ENCODE data around the gene MDGA2. TPM values are rescaled to one million over a fixed set of nuclear protein-coding genes. Genes with fewer than 3 reads are reported as not detected.
"Not testable (repeated sequence)": the region's sequence is repeated elsewhere in the genome, so short reads cannot be mapped to it uniquely, and the experiment has no call there.

MDGA2 gene
- total RNA-seq, 1 donor from 2014 or later = 8.1 TPM

GRCh38 chr14:47208434-47208833 is 467.0 kb downstream of the MDGA2 start:
- H3K9me3 Mint-ChIP-seq (ENCODE audit: unreplicated experiment) = no peaks in the 10 kb centered on the region
- no peaks in the 10 kb centered on the region for H3K27me3 Mint-ChIP-seq (ENCODE audit: unreplicated experiment)
- no peak for DNase-seq (ENCODE audit: low spot score)
- H3K4me1 Mint-ChIP-seq (ENCODE audit: unreplicated experiment) = peaks cover 15% of the 10 kb centered on the region
- no peaks in the 10 kb centered on the region for H3K36me3 Mint-ChIP-seq (ENCODE audit: low read depth, unreplicated experiment)
- H3K27ac Mint-ChIP-seq (ENCODE audit: unreplicated experiment) = no peak overlapping the region
- no peak for TF ChIP-seq CTCF (IDR thresholded peaks at IDR 0.05; ENCODE audit: unreplicated experiment)
- no peak overlapping the region for H3K4me3 Mint-ChIP-seq (ENCODE audit: unreplicated experiment)

DNA sequence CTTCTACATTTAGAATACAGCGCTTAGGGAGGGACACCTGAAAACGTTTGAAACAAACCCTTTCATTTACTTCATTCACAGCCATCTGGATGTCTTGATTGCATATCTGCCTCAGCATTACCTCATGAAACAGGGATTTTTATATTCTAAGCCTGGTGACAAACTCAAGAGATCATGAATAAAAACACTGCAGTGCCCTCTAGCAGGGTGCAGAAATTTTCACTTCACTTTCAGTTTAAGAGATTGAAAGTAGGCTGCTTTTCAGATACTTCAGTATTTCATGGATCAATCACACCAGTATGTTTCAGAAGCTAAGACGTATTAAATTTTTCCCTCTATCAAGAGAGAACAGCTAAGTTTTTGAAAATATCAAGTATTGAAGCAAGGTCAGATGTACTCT is 467.8 kb downstream of the MDGA2 start:
- Mint-ChIP-seq H3K9me3 (ENCODE audit: unreplicated experiment) (no peaks in the 10 kb centered on the region), H3K27ac (ENCODE audit: unreplicated experiment) (no peak overlapping the region), H3K27me3 (ENCODE audit: unreplicated experiment) (no peaks in the 10 kb centered on the region), H3K4me1 (ENCODE audit: unreplicated experiment) (peaks cover 19% of the 10 kb centered on the region), H3K36me3 (ENCODE audit: low read depth, unreplicated experiment) (no peaks in the 10 kb centered on the region), H3K4me3 (ENCODE audit: unreplicated experiment) (no peak overlapping the region)
- DNase-seq (ENCODE audit: low spot score) = no peak
- no peak for TF ChIP-seq CTCF (IDR thresholded peaks at IDR 0.05; ENCODE audit: unreplicated experiment)

DNA sequence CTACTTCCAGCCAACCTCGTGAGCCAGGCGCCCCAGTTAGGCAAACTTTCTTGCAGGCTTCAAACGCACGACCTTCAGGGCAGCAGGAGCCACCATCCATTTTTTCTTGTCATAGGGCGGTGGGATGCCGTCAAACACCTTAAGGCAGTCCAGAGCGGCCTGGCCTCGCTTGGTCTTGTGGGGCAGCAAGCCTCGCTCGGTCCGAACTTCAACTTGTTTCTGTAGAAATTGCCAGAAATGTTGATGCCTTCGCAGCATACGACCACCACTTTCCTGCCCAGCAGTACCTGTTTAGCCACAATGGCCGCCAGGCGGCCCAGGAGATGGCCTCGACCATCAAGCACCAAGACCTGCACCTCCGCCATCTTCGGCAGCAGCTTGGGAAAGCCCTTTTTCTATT is 474.7 kb downstream of the MDGA2 start:
- H3K27ac Mint-ChIP-seq (ENCODE audit: unreplicated experiment) = no peak overlapping the region
- TF ChIP-seq CTCF (IDR thresholded peaks at IDR 0.05; ENCODE audit: unreplicated experiment) = no peak
- no peaks in the 10 kb centered on the region for H3K9me3 Mint-ChIP-seq (ENCODE audit: unreplicated experiment)
- no peaks in the 10 kb centered on the region for H3K36me3 Mint-ChIP-seq (ENCODE audit: low read depth, unreplicated experiment)
- peaks cover 8% of the 10 kb centered on the region for H3K4me1 Mint-ChIP-seq (ENCODE audit: unreplicated experiment)
- no peaks in the 10 kb centered on the region for H3K27me3 Mint-ChIP-seq (ENCODE audit: unreplicated experiment)
- DNase-seq (ENCODE audit: low spot score) = no peak
- H3K4me3 Mint-ChIP-seq (ENCODE audit: unreplicated experiment) = no peak overlapping the region

GRCh38 chr14:47195582-47195981 is 479.8 kb downstream of the MDGA2 start:
- Mint-ChIP-seq H3K27me3 (ENCODE audit: unreplicated experiment) (no peaks in the 10 kb centered on the region), H3K9me3 (ENCODE audit: unreplicated experiment) (no peaks in the 10 kb centered on the region), H3K4me3 (ENCODE audit: unreplicated experiment) (no peak overlapping the region), H3K36me3 (ENCODE audit: low read depth, unreplicated experiment) (no peaks in the 10 kb centered on the region), H3K27ac (ENCODE audit: unreplicated experiment) (no peak overlapping the region), H3K4me1 (ENCODE audit: unreplicated experiment) (no peaks in the 10 kb centered on the region)
- DNase-seq (ENCODE audit: low spot score) = no peak
- TF ChIP-seq CTCF (IDR thresholded peaks at IDR 0.05; ENCODE audit: unreplicated experiment) = no peak

- H3K27ac Mint-ChIP-seq (ENCODE audit: unreplicated experiment) = no peak overlapping the region
- no peaks in the 10 kb centered on the region for H3K36me3 Mint-ChIP-seq (ENCODE audit: low read depth, unreplicated experiment)
- no peak for DNase-seq (ENCODE audit: low spot score)
- H3K4me1 Mint-ChIP-seq (ENCODE audit: unreplicated experiment) = no peaks in the 10 kb centered on the region
- H3K9me3 Mint-ChIP-seq (ENCODE audit: unreplicated experiment) = no peaks in the 10 kb centered on the region
- no peak overlapping the region for H3K4me3 Mint-ChIP-seq (ENCODE audit: unreplicated experiment)
- H3K27me3 Mint-ChIP-seq (ENCODE audit: unreplicated experiment) = no peaks in the 10 kb centered on the region
- TF ChIP-seq CTCF (IDR thresholded peaks at IDR 0.05; ENCODE audit: unreplicated experiment) = no peak
These were observed 481.4 kb downstream of the MDGA2 start for GRCh38 chr14:47194055-47194454.

DNA sequence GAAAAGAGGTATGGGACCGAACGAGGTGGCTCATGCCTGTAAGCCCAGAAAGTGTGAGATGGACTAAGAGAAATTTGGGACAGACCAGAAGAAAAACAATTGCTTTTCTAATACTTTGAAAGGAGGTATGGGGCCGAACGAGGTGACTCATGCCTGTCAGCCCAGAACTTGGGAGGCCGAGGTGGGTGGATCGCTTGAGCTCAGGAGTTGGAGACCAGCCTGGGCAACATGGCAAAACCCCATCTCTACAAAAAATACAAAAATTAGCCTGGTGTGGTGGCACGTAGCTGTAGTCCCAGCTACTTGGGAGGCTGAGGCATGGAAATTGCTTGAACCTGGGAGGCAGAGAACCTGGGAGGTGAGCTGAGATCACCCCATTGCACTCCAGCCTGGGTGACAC is 483.2 kb downstream of the MDGA2 start:
- H3K4me3 Mint-ChIP-seq (ENCODE audit: unreplicated experiment); H3K27ac Mint-ChIP-seq (ENCODE audit: unreplicated experiment); H3K4me1 Mint-ChIP-seq (ENCODE audit: unreplicated experiment); DNase-seq (ENCODE audit: low spot score); H3K36me3 Mint-ChIP-seq (ENCODE audit: low read depth, unreplicated experiment); H3K27me3 Mint-ChIP-seq (ENCODE audit: unreplicated experiment); H3K9me3 Mint-ChIP-seq (ENCODE audit: unreplicated experiment): not testable (repeated sequence)

Data from endothelial cell (in vitro differentiated cells).